ENCODE measurements around the gene MRC2.

The MRC2 gene

DNA sequence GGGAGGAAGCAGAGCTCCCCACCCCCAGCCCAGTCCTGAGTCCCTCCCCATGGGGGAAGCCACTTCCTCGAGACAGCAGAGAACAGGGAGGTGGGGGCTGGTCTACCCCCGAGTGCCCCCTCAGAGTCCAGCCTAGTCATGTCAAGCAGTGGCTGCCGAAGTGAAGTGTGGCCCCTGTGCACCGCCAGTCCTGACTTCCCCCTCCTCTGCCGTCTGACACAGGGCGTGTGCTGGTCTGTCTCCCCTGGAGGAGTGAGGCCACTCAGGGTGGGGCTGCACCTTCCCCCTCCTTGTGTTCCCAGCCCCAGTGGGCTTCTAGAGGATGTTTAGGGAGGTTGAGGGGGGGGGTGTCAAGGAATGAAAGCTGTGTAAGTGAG, 46.9 kb downstream of the MRC2 start:
- Histone ChIP-seq H3K27me3 (ENCODE audit: insufficient read depth, low read length) (no peaks in the 10 kb centered on the region), H3K36me3 (ENCODE audit: insufficient read depth, low read length) (peaks cover 3% of the 10 kb centered on the region; the same call in 1 of the 2 replicates), H2AFZ (ENCODE audit: low read length, unreplicated experiment) (no peak overlapping the region), H3K27ac (ENCODE audit: low read depth, low read length) (no peak overlapping the region), H3K4me3 (ENCODE audit: low read depth, low read length) (no peak overlapping the region), H3K79me2 (ENCODE audit: control insufficient read depth, insufficient read depth, low read length, unreplicated experiment) (peaks cover 4% of the 10 kb centered on the region), H3K4me1 (ENCODE audit: control insufficient read depth, insufficient read depth, low read length, unreplicated experiment) (no peaks in the 10 kb centered on the region)

- peaks cover 4% of the 10 kb centered on the region for H3K79me2 ChIP-seq (ENCODE audit: control insufficient read depth, insufficient read depth, low read length, unreplicated experiment)
- H3K4me3 ChIP-seq (ENCODE audit: low read depth, low read length): no peak overlapping the region
- H3K27ac ChIP-seq (ENCODE audit: low read depth, low read length): no peak overlapping the region
- peaks cover 6% of the 10 kb centered on the region; the same call in 1 of the 2 replicates for H3K36me3 ChIP-seq (ENCODE audit: insufficient read depth, low read length)
- H2AFZ ChIP-seq (ENCODE audit: low read length, unreplicated experiment): no peak overlapping the region
- no peaks in the 10 kb centered on the region for H3K4me1 ChIP-seq (ENCODE audit: control insufficient read depth, insufficient read depth, low read length, unreplicated experiment)
- H3K27me3 ChIP-seq (ENCODE audit: insufficient read depth, low read length): no peaks in the 10 kb centered on the region
These were observed 47.4 kb downstream of the MRC2 start for GRCh38 chr17:62674841-62675240.

DNA sequence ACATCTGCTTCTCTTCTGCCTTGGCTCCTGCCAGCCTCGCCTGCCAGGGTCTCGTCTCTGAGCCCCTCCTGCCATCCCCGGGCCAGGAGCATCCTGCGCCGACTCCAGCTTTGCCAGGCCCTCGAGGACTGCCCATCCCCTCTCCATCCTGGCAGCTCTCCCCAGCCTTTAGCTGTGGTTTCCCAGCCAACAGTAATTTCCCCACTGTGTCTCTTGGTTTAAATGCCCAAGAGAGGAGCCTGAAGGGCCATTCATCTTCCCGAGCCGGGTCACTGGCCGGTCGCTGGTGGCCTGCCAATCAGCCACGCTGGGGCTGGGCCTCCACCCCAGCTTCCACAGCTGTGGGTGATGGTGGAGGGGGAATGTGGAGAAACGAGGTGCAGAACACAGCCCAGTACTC, 47.8 kb downstream of the MRC2 start:
- Histone ChIP-seq H3K27ac (ENCODE audit: low read depth, low read length) (no peak overlapping the region), H3K79me2 (ENCODE audit: control insufficient read depth, insufficient read depth, low read length, unreplicated experiment) (peaks cover 3% of the 10 kb centered on the region), H2AFZ (ENCODE audit: low read length, unreplicated experiment) (no peak overlapping the region), H3K4me3 (ENCODE audit: low read depth, low read length) (no peak overlapping the region), H3K36me3 (ENCODE audit: insufficient read depth, low read length) (peaks cover 6% of the 10 kb centered on the region; the same call in 1 of the 2 replicates), H3K27me3 (ENCODE audit: insufficient read depth, low read length) (no peaks in the 10 kb centered on the region), H3K4me1 (ENCODE audit: control insufficient read depth, insufficient read depth, low read length, unreplicated experiment) (no peaks in the 10 kb centered on the region)

GRCh38 chr17:62675701-62676100, 48.2 kb downstream of the MRC2 start:
- Histone ChIP-seq H2AFZ (ENCODE audit: low read length, unreplicated experiment) (no peak overlapping the region), H3K79me2 (ENCODE audit: control insufficient read depth, insufficient read depth, low read length, unreplicated experiment) (no peaks in the 10 kb centered on the region), H3K27ac (ENCODE audit: low read depth, low read length) (no peak overlapping the region), H3K27me3 (ENCODE audit: insufficient read depth, low read length) (no peaks in the 10 kb centered on the region), H3K4me1 (ENCODE audit: control insufficient read depth, insufficient read depth, low read length, unreplicated experiment) (no peaks in the 10 kb centered on the region), H3K36me3 (ENCODE audit: insufficient read depth, low read length) (peaks cover 6% of the 10 kb centered on the region; the same call in 1 of the 2 replicates), H3K4me3 (ENCODE audit: low read depth, low read length) (no peak overlapping the region)

GRCh38 chr17:62676231-62676943, 48.9 kb downstream of the MRC2 start:
- H3K79me2 ChIP-seq (ENCODE audit: control insufficient read depth, insufficient read depth, low read length, unreplicated experiment): no peaks in the 10 kb centered on the region
- H3K4me3 ChIP-seq (ENCODE audit: low read depth, low read length): no peak overlapping the region
- no peaks in the 10 kb centered on the region for H3K27me3 ChIP-seq (ENCODE audit: insufficient read depth, low read length)
- H3K36me3 ChIP-seq (ENCODE audit: insufficient read depth, low read length): peaks cover 6% of the 10 kb centered on the region; the same call in 1 of the 2 replicates
- no peak overlapping the region for H3K27ac ChIP-seq (ENCODE audit: low read depth, low read length)
- no peak overlapping the region for H2AFZ ChIP-seq (ENCODE audit: low read length, unreplicated experiment)
- H3K4me1 ChIP-seq (ENCODE audit: control insufficient read depth, insufficient read depth, low read length, unreplicated experiment): no peaks in the 10 kb centered on the region

- no peak overlapping the region for H2AFZ ChIP-seq (ENCODE audit: low read length, unreplicated experiment)
- H3K79me2 ChIP-seq (ENCODE audit: control insufficient read depth, insufficient read depth, low read length, unreplicated experiment): no peaks in the 10 kb centered on the region
- no peak overlapping the region for H3K4me3 ChIP-seq (ENCODE audit: low read depth, low read length)
- H3K36me3 ChIP-seq (ENCODE audit: insufficient read depth, low read length): peaks cover 6% of the 10 kb centered on the region; the same call in 1 of the 2 replicates
- no peaks in the 10 kb centered on the region for H3K4me1 ChIP-seq (ENCODE audit: control insufficient read depth, insufficient read depth, low read length, unreplicated experiment)
- no peaks in the 10 kb centered on the region for H3K27me3 ChIP-seq (ENCODE audit: insufficient read depth, low read length)
- no peak overlapping the region for H3K27ac ChIP-seq (ENCODE audit: low read depth, low read length)
These were observed 49.6 kb downstream of the MRC2 start for GRCh38 chr17:62676952-62677596.

DNA sequence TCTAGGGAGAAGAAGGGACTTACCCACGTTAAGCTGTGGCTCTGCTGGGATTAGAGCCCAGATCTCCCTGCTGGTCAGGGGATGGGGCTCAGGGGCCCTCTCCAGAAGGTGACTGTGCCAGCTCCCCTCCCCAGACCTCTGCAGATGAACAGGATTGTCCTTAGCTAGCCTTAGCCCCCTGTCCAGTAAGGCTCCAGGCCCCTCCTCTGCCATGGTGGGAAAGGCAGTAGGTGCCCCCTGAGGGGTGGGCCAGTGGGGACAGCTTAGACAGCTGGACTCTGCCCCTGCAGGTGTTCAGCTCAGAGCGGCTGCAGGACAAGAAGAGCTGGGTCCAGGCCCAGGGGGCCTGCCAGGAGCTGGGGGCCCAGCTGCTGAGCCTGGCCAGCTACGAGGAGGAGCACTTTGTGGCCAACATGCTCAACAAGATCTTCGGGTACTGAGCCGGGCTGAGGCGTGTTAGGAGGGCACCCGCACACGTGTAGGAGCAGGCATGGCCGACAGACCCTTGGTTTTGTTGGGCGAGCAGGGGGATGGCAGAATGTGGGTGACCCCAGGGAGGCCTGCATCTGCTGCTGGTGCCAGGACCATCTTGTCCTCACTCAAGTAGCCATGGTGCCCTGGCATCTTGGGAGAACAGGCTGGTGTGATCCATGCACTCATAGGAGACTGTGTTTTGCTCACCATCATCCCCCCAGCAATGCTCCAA, 50.9 kb downstream of the MRC2 start:
- H3K27me3 ChIP-seq (ENCODE audit: insufficient read depth, low read length): no peaks in the 10 kb centered on the region
- H3K4me3 ChIP-seq (ENCODE audit: low read depth, low read length): no peak overlapping the region
- no peaks in the 10 kb centered on the region for H3K79me2 ChIP-seq (ENCODE audit: control insufficient read depth, insufficient read depth, low read length, unreplicated experiment)
- H2AFZ ChIP-seq (ENCODE audit: low read length, unreplicated experiment): no peak overlapping the region
- H3K27ac ChIP-seq (ENCODE audit: low read depth, low read length): no peak overlapping the region
- H3K36me3 ChIP-seq (ENCODE audit: insufficient read depth, low read length): peaks cover 6% of the 10 kb centered on the region; the same call in 1 of the 2 replicates
- no peaks in the 10 kb centered on the region for H3K4me1 ChIP-seq (ENCODE audit: control insufficient read depth, insufficient read depth, low read length, unreplicated experiment)

- H2AFZ ChIP-seq (ENCODE audit: low read length, unreplicated experiment): no peak overlapping the region
- H3K36me3 ChIP-seq (ENCODE audit: insufficient read depth, low read length): peaks cover 11% of the 10 kb centered on the region; the same call in 1 of the 2 replicates
- H3K4me1 ChIP-seq (ENCODE audit: control insufficient read depth, insufficient read depth, low read length, unreplicated experiment): no peaks in the 10 kb centered on the region
- H3K79me2 ChIP-seq (ENCODE audit: control insufficient read depth, insufficient read depth, low read length, unreplicated experiment): no peaks in the 10 kb centered on the region
- H3K27ac ChIP-seq (ENCODE audit: low read depth, low read length): no peak overlapping the region
- H3K27me3 ChIP-seq (ENCODE audit: insufficient read depth, low read length): no peaks in the 10 kb centered on the region
- no peak overlapping the region for H3K4me3 ChIP-seq (ENCODE audit: low read depth, low read length)
These were observed 52.5 kb downstream of the MRC2 start for GRCh38 chr17:62679866-62680377.

GRCh38 chr17:62680541-62681052, 53.1 kb downstream of the MRC2 start:
- peaks cover 11% of the 10 kb centered on the region; the same call in 1 of the 2 replicates for H3K36me3 ChIP-seq (ENCODE audit: insufficient read depth, low read length)
- no peak overlapping the region for H2AFZ ChIP-seq (ENCODE audit: low read length, unreplicated experiment)
- H3K4me1 ChIP-seq (ENCODE audit: control insufficient read depth, insufficient read depth, low read length, unreplicated experiment): no peaks in the 10 kb centered on the region
- no peaks in the 10 kb centered on the region for H3K27me3 ChIP-seq (ENCODE audit: insufficient read depth, low read length)
- H3K4me3 ChIP-seq (ENCODE audit: low read depth, low read length): no peak overlapping the region
- no peak overlapping the region for H3K27ac ChIP-seq (ENCODE audit: low read depth, low read length)
- no peaks in the 10 kb centered on the region for H3K79me2 ChIP-seq (ENCODE audit: control insufficient read depth, insufficient read depth, low read length, unreplicated experiment)

DNA sequence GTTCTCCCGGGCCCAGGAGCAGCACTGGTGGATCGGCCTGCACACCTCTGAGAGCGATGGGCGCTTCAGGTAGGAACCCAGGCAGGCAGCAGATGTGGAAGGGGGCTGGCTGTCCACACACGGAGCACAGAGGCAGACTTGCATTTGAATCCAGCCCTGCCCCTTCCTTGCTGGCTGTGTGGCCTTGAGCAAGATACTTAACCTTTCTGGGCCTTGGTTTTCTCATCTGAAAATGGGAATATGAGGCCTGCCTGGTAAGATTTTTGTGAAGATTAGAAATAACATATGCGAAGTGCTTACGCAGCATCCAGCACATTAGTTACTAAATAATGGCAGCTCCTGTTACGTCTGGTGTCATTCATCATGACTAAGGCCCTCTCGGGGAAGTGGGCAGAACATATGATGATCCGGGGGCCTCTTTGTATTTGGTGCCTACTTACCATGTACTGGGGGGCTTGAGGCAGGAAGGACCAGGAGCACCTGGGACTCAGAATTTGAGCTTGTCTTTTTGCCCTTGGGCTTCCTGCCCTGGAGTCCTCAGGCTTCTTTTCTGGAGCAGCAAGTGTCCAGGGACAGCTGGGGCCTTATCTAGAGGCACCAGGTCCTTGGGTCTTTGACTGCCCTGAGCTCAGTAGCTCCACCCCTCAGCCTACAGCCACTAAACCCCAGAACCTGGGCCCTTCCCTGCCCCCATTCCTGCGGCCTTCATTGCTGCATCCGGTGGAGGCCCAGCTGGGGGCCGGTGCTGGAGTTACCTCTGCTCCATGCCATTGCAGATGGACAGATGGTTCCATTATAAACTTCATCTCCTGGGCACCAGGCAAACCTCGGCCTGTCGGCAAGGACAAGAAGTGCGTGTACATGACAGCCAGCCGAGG, 53.8 kb downstream of the MRC2 start:
- H3K4me3 ChIP-seq (ENCODE audit: low read depth, low read length): no peak overlapping the region
- H3K4me1 ChIP-seq (ENCODE audit: control insufficient read depth, insufficient read depth, low read length, unreplicated experiment): no peaks in the 10 kb centered on the region
- H3K36me3 ChIP-seq (ENCODE audit: insufficient read depth, low read length): peaks cover 11% of the 10 kb centered on the region; the same call in 1 of the 2 replicates

More for the DNA sequence above, 53.8 kb downstream of the MRC2 start:
- Histone ChIP-seq H3K27me3 (ENCODE audit: insufficient read depth, low read length) (no peaks in the 10 kb centered on the region), H2AFZ (ENCODE audit: low read length, unreplicated experiment) (no peak overlapping the region), H3K79me2 (ENCODE audit: control insufficient read depth, insufficient read depth, low read length, unreplicated experiment) (no peaks in the 10 kb centered on the region), H3K27ac (ENCODE audit: low read depth, low read length) (no peak overlapping the region)

Measured in ACC112 (cell line).